ENCODE data around the gene COL5A1. TPM values are rescaled to one million over a fixed set of nuclear protein-coding genes. Genes with fewer than 3 reads are reported as not detected.

COL5A1 gene
- total and polyA plus RNA-seq, 2 experiments from 2014 or later: 2.5 to 13.1 TPM

DNA sequence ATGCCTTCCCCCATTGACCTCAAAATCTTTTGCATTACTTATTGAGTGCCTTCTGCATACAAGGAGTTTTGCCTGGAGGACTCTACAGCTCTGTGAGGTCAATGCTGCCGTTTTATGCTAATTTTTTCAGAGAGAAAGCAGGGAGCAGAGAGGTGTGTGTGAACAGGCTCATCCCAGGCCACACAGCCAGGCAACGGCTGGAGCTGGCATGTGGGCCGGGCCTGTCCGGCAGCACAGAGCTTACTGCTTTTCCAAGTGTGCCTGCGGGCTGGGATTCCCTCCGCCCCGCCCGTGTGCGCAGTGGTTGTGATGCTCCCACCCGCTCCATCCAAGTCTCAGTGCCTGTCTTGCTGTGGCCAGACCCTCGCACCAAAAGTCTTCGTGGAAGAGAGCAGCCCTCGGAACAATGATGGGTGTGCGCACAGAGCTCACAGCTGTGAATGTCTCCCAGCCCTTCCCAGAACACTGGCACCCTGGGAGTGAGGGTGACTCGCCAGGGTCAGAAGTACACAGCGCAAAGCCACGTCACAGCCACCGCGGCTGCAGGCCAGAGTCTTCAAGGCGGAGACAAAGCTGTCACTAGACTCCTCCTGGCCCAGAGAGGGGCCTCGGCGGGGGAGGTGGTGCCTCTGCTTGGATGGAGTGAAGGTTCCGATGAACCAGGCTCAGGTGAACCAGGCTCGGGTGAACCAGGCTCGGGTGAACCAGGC lies 82.8 kb downstream of the COL5A1 start (continued):
- TF ChIP-seq, protein P1, sequence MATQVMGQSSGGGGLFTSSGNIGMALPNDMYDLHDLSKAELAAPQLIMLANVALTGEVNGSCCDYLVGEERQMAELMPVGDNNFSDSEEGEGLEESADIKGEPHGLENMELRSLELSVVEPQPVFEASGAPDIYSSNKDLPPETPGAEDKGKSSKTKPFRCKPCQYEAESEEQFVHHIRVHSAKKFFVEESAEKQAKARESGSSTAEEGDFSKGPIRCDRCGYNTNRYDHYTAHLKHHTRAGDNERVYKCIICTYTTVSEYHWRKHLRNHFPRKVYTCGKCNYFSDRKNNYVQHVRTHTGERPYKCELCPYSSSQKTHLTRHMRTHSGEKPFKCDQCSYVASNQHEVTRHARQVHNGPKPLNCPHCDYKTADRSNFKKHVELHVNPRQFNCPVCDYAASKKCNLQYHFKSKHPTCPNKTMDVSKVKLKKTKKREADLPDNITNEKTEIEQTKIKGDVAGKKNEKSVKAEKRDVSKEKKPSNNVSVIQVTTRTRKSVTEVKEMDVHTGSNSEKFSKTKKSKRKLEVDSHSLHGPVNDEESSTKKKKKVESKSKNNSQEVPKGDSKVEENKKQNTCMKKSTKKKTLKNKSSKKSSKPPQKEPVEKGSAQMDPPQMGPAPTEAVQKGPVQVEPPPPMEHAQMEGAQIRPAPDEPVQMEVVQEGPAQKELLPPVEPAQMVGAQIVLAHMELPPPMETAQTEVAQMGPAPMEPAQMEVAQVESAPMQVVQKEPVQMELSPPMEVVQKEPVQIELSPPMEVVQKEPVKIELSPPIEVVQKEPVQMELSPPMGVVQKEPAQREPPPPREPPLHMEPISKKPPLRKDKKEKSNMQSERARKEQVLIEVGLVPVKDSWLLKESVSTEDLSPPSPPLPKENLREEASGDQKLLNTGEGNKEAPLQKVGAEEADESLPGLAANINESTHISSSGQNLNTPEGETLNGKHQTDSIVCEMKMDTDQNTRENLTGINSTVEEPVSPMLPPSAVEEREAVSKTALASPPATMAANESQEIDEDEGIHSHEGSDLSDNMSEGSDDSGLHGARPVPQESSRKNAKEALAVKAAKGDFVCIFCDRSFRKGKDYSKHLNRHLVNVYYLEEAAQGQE (IDR thresholded peaks at IDR 0.05; ENCODE audit: unreplicated experiment): no peak
- TF ChIP-seq, protein P2, sequence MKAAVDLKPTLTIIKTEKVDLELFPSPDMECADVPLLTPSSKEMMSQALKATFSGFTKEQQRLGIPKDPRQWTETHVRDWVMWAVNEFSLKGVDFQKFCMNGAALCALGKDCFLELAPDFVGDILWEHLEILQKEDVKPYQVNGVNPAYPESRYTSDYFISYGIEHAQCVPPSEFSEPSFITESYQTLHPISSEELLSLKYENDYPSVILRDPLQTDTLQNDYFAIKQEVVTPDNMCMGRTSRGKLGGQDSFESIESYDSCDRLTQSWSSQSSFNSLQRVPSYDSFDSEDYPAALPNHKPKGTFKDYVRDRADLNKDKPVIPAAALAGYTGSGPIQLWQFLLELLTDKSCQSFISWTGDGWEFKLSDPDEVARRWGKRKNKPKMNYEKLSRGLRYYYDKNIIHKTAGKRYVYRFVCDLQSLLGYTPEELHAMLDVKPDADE (IDR thresholded peaks at IDR 0.05): no peak
- no peak for TF ChIP-seq EZH2 (IDR thresholded peaks at IDR 0.05; ENCODE audit: low read depth, unreplicated experiment)
- TF ChIP-seq CREB1 (CRISPR knock-in tag; IDR thresholded peaks at IDR 0.05; ENCODE audit: low read depth): no peak
- no peak for TF ChIP-seq STAT1 (IDR thresholded peaks at IDR 0.05; ENCODE audit: unreplicated experiment)
- TF ChIP-seq, protein P3, sequence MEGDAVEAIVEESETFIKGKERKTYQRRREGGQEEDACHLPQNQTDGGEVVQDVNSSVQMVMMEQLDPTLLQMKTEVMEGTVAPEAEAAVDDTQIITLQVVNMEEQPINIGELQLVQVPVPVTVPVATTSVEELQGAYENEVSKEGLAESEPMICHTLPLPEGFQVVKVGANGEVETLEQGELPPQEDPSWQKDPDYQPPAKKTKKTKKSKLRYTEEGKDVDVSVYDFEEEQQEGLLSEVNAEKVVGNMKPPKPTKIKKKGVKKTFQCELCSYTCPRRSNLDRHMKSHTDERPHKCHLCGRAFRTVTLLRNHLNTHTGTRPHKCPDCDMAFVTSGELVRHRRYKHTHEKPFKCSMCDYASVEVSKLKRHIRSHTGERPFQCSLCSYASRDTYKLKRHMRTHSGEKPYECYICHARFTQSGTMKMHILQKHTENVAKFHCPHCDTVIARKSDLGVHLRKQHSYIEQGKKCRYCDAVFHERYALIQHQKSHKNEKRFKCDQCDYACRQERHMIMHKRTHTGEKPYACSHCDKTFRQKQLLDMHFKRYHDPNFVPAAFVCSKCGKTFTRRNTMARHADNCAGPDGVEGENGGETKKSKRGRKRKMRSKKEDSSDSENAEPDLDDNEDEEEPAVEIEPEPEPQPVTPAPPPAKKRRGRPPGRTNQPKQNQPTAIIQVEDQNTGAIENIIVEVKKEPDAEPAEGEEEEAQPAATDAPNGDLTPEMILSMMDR (conservative IDR thresholded peaks at IDR 0.05; ENCODE audit: low read depth in 2 of 2): no peak
- no peak for TF ChIP-seq ZNF114 (CRISPR knock-in tag; IDR thresholded peaks at IDR 0.05)
- no peak for TF ChIP-seq NANOG (IDR thresholded peaks at IDR 0.05; ENCODE audit: borderline replicate concordance)
- TF ChIP-seq JUNB (IDR thresholded peaks at IDR 0.05; ENCODE audit: unreplicated experiment): no peak
- no peak for TF ChIP-seq ZNF331 (CRISPR knock-in tag; IDR thresholded peaks at IDR 0.05; ENCODE audit: low read depth)

DNA sequence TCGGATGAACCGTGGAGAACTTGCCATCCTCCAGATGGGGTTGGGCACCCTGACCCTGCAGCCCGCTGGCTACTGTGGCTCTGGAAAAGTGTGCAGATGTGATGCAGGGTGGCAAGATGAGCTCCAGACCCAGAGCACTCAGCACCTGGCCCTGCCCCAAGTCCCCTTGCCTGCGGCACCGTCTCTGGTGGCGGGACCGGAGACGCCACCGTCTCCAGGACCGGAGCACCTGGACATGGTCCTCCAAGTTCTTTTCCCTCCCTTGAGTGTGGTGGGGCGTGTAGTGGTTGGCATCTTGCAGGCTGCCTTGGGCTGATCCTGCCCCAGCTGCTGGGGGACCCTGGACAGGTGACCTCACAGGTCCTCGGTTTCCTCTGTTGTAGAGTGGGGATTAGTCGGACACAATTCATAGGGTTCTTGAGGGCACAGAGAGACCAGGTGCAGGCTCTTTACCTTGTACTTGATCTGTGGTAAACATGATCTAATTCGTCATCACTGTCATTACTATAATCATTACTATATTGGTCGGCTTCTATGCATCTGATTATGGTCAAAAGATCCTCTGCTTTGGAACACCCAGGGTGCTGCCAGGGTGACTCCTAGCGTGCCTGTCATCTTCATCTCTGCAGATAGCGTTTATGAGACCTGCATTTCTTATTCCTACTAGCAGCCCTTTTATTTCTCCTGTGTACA lies 83.5 kb downstream of the COL5A1 start:
- no peaks in the 10 kb centered on the region for H3K36me3 ChIP-seq (ENCODE audit: insufficient read depth)
- Mint-ChIP-seq H3K27ac (no peak overlapping the region), H3K27me3 (ENCODE audit: insufficient read depth, low read depth, poor library complexity) (peaks cover 7% of the 10 kb centered on the region), H3K9me3 (peaks cover 3% of the 10 kb centered on the region; the same call in 2 of the 3 replicates), H3K36me3 (ENCODE audit: low read depth) (peaks cover 3% of the 10 kb centered on the region; the same call in 1 of the 3 replicates), H3K4me3 (no peak overlapping the region), H3K4me1 (peaks cover 3% of the 10 kb centered on the region; the same call in 1 of the 3 replicates)
- no peaks in the 10 kb centered on the region for H3F3A ChIP-seq (replicated peaks; ENCODE audit: low read depth)
- H3K79me2 ChIP-seq (replicated peaks; ENCODE audit: insufficient read depth): no peaks in the 10 kb centered on the region
- no peak for DNase-seq (ENCODE audit: low spot score)
- no peak overlapping the region for H3K4me3 ChIP-seq
- no peak overlapping the region for H3K4me2 ChIP-seq
- ATAC-seq: no peak
- no peaks in the 10 kb centered on the region for H3K27me3 ChIP-seq (ENCODE audit: insufficient read depth)
- no peak overlapping the region for H3K27ac ChIP-seq (ENCODE audit: low read depth)
- H3K9me2 ChIP-seq (ENCODE audit: insufficient read depth): no peaks in the 10 kb centered on the region
- no peak overlapping the region for H2AFZ ChIP-seq
- H3K4me1 ChIP-seq (ENCODE audit: insufficient read depth): no peaks in the 10 kb centered on the region
- H4K20me1 ChIP-seq (replicated peaks; ENCODE audit: insufficient read depth): no peaks in the 10 kb centered on the region
- TF ChIP-seq EZH2 (IDR thresholded peaks at IDR 0.05; ENCODE audit: low read depth, unreplicated experiment) (no peak), EZH2phosphoT487 (IDR thresholded peaks at IDR 0.05; ENCODE audit: unreplicated experiment) (no peak), ZNF331 (CRISPR knock-in tag; IDR thresholded peaks at IDR 0.05; ENCODE audit: low read depth) (no peak), ZNF114 (CRISPR knock-in tag; IDR thresholded peaks at IDR 0.05) (no peak)
- TF ChIP-seq, protein P3 (conservative IDR thresholded peaks at IDR 0.05; ENCODE audit: low read depth in 2 of 2): no peak
- TF ChIP-seq, protein P1 (IDR thresholded peaks at IDR 0.05; ENCODE audit: unreplicated experiment): no peak
- TF ChIP-seq, protein P2 (IDR thresholded peaks at IDR 0.05): no peak

Data from GM23338 (cell line).